T-helper 2 cell (primary cell): Measurements from ENCODE around the gene TMEM243.
"Not testable (repeated sequence)": the region's sequence is repeated elsewhere in the genome, so short reads cannot be mapped to it uniquely, and the experiment has no call there.

ENCODE experiments used
- DNase-seq, 5 experiments: peaks; one replicate each; pipeline versions ENCODE4 v3.0.0 to v3.0.0-alpha.2; 2012 to 2022
- total RNA-seq, 2 donors: gene quantifications; one replicate each; lab custom pipeline; 2026; lab: John Stamatoyannopoulos, UW

Gene TMEM243, protein sequence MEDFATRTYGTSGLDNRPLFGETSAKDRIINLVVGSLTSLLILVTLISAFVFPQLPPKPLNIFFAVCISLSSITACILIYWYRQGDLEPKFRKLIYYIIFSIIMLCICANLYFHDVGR
- 65.3 to 78.3 reads per million in 2 donors for total RNA-seq

DNA sequence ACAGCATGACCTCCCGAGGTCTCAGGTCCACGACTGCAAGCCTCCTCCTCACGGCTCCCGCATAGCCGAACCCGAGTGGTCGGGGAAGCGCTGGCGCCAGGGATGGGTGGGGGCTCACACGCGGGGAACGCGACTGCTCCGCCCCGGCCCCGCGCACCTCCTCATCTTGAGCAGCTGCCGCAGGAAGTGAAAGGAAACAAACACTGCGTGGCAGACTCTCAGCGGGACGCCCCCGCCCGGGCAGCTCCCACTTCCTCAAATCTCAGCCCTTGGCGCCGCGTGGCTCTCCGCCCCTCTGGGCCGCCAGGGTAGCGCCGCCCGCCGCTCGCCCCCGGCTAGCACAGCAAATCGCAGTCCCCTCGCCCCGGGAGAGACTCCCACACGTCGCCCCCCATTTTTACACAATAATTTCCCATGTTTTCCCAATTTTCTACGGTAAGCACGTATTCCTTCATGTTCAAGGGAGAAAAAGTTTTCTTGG, at the start of gene TMEM243:
Gene TMEM243 (minus strand): TSS at position 188 of the 481 bp plus-strand sequence. CDS start 229 bp downstream, outside the sequence.
- peak; percentile 69 to 92 (median 84) for DNase-seq

GRCh38 chr7:87267239-87267900, 47.8 kb upstream of the TMEM243 start:
- DNase-seq: no peak

DNA sequence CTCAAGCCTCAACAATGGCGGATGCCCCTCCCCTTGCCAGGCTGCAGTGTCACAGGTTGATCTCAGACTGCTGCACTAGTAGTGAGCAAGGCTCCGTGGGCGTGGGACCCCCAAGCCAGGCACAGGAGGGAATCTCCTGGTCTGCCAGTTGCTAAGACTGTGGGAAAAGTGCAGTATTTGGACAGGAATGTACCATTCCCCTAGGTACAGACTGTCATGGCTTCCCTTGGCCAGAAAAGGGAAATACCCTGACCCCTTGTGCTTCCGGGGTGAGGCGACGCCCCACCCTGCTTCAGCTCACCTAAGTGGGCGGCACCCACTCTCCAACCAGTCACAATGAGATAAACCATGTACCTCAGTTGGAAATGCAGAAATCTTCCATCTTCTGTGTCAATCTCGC, 44.0 kb upstream of the TMEM243 start:
- DNase-seq: no peak

DNA sequence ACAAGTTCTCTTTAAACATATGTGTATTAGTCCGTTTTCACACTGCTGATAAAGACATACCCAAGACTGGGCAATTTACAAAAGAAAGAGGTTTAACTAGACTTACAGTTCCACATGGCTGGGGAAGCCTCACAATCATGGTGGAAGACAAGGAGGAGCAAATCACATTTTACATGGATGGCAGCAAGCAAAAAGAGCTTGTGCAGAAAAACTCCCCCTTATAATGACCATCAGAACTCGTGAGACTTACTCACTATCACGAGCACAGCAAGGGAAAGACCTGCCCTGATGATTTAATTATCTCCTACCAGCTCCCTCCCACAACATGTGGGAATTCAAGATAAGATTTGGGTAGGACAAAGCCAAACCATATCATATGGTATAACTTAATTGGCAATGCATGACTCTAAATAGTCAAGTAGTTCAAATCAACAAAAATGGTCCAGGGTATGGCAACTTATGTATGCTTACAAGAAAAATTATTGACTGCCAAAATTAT, 34.1 kb upstream of the TMEM243 start:
- no peak for DNase-seq

- DNase-seq: not testable (repeated sequence)
These were observed 26.1 kb upstream of the TMEM243 start for GRCh38 chr7:87245671-87246070.

DNA sequence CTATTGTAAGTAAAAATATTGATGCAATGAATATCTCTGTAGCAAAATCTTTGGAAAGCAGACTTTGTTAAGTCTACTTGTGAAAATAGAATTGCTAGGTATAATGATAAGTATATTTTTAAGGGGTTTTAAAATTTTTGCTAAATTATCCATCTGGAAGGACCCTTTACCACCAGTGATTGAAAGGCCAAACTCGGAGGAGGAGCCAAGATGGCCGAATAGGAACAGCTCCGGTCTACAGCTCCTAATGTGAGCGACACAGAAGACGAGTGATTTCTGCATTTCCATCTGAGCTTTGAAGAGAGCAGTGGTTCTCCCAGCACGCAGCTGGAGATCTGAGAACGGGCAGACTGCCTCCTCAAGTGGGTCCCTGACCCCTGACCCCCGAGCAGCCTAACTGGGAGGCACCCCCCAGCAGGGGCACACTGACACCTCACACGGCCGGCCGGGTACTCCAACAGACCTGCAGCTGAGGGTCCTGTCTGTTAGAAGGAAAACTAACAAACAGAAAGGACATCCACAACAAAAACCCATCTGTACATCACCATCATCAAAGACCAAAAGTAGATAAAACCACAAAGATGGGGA, 19.0 kb upstream of the TMEM243 start:
- not testable (repeated sequence) for DNase-seq

DNA sequence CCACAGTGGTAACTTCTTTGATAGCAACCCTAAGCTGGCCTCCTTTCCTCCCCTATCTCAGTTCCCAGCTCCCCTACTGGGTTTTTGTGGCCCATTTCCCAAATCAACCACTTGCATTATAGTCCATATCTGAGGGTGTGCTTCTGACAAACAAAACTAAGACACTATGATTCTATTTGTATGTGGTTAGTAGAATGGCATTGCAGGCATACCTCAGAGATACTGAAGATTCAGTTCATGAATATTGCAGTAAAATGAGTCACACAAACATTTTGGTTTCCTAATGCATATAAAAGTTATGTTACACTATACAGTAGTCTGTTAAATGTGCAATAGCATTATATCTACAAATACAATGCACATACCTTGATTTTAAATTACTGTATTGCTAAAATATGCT, 15.4 kb upstream of the TMEM243 start:
- DNase-seq: no peak

DNA sequence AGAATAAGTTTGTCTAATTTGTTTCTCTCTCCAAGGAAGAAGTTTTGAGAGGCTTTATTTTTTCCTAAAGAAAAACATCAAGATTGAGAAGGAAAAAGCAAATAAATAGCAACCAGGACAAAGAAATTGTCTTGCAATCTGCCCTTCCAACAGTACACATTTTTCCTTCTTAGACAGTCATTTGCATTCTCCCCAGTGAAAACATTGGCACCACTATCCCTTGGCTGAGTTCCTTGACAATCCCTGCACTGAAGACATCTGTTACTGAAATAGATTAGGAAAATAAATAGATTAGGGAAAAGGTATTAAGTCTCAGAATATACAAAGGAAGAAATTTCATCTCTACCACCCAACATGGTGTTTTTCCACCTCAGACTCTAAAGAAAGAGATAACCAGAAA, 12.2 kb upstream of the TMEM243 start:
- DNase-seq: no peak

- no peak for DNase-seq
These were observed 11.7 kb upstream of the TMEM243 start for GRCh38 chr7:87231258-87231657.

DNA sequence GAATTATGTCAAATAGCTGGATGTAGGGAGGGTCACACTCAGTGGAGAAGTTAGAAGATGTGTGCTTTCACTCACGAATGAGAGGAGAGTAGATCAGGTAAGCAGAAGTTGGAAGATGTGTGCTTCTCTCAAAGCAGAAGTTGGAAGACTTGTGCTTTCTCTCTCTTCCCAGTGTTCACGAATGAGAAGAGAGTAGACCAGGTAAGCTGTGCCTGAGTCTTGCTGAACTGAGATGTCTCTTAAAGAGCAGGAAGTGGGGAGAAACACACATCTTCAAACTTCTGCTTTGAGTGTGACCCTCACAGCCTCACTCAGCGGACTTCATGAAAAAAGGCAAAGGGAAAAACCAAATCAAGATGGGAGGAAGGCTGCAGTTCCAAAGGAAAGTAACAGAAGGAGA, 7.0 kb upstream of the TMEM243 start:
- DNase-seq: no peak

DNA sequence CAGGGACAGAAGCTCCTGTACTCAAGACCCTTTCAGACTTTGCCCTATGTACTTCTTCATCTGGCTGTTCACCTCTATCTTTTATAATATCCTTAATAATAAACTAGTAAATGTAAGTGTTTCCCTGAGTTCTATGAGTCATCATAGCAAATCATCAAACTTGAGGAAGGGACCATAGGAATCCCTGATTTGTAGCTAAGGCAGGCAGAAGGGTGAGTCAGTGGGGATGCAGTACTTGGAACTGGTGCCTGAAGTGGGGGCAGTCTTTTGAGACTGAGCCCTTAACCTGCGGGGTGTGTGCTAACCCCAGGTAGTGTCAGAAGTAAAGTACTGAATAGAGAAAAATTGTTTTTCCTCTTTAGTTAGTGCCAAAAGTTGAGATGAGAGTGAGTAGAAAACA, 6.2 kb upstream of the TMEM243 start:
- DNase-seq: no peak

DNA sequence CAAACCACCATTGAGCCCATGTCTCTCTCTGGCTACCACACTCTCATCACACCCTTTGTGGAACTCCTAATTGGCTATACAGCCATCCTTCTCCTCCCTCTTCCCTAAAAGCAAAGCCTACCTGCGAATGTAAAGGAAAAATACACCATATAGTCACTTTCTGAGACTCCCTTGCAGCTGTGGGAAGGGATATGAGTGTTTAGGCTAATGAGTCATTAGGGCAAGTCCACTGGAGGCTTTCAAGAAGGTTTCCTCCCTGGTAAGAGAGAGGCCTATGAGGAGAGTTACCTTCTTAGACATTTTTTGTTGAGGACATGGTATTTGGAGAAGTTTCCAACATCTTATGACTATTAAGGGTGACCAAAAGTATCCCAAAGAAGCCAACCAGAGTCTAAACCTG, 4.1 kb upstream of the TMEM243 start:
- DNase-seq: no peak

DNA sequence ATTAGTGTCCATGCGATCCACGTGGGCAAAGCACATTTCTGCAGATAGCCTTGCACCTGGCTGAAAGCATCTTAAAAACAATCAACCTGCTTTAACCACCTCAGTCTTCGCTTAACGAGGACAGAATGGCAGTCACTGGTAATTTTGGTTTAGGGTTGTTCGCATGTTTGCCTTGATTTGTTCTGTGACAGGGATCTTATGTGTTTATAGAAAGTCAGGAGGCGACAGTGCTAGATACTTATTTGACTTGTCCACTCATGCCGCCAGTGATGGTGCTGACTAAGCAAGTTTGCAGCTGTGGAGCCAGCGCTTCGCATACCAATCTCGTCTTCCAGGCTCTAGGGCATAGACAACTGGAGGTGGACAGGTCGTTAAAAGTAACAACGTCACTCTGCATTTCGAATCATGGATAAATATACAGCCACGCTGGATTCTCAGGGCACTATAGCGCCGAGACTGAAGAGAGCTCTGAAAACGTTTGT, 1.2 kb upstream of the TMEM243 start:
- DNase-seq: no peak

GRCh38 chr7:87220026-87220733, 648 bp upstream of the TMEM243 start:
- DNase-seq: peak; percentile 71 to 90 (median 76)

GRCh38 chr7:87218796-87219544, 562 bp downstream of the TMEM243 start:
- peak in 4 of 5 experiments; percentile 18 to 41 (median 38) for DNase-seq

DNA sequence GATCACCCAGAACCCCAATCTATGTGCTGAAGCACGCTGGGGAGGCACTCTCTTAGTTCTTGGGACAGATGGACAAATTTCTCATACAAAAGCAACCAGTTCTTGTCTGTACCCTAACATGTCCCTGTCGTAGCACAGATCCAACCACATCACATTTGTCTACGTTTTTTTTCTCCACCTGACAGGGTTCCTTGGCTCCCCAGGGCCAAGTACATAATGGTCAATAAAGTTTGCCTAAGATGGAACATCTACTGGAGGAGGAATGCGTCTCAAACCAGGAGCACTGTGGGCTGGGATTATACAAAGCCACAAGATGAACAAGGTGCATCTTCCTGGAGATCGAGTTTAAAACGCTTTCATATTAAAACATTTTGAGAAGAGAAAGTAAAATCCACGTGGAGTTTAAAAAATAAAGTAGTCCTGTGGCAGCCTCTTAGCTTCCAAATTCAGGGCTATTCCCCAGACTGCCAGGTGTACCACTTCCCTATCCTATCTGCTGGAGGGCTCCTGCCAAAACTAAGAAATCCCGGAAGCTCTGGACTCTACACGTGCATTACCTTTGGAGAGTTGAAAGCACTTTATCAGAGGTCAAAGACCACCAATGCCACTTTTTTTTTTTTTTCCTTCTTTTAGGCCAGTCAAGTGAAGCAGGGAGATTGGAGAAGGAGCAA, 1.4 kb downstream of the TMEM243 start:
- no peak for DNase-seq

- peak in 2 of 5 experiments; percentile 46 to 82 for DNase-seq
These were observed 2.6 kb downstream of the TMEM243 start for GRCh38 chr7:87216701-87217508.

DNA sequence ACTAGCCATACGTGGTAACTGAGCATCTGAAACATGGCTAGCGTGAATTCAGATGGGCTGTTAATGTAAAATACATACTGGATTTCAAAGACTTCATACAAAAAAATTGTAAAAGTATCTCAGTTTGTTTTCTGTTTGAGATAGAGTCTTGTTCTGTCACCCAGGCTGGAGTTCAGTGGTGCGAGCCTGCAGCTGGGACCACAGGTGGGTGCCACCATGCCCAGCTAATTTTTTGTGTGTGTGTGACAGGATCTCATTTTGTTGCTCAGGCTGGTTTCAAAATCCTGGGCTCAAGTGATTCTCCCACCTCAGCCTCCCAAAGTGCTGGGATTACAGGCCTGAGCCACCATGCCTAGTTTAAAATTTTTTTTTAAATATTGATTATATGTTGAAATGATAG, 4.5 kb downstream of the TMEM243 start:
- no peak for DNase-seq

DNA sequence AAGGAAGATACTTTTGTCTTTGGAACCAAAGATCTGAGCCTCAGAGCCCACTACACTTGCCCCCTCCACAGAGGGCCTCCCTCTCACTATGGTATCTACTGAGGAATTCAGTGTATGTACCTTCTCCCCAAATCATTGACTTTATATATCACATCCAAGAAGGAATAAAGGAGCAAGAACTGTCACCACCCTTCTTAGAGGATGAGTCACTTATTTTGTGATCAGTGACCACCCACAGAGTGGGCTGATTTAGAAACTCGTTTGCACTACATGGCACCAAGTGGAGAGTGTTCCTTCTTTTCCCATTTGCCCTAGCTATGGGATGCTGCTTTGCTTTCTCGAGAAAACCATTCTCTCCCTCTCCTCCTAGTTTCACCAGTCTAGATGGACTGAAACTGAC, 5.7 kb downstream of the TMEM243 start:
- DNase-seq: no peak

DNA sequence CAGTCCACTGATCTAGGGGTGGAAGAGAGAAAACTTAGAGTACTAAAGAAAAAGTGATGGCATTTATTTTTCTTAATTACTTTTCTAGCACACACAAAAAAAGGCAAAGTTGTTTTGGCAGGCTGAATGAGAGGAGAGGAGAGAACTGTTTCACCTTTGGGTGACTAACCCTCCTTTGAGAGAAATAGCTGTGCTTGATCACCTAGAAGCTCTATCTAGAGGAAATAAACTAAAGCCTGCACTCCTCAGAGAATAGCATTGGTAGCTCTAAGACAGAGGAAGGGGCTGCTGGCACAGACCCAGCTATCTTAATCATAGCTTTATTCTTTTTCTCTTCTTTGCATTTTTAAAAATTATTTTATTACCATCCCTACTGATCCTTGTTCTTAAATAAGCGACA, 6.3 kb downstream of the TMEM243 start:
- peak in 1 of 5 experiments; percentile 20 for DNase-seq

DNA sequence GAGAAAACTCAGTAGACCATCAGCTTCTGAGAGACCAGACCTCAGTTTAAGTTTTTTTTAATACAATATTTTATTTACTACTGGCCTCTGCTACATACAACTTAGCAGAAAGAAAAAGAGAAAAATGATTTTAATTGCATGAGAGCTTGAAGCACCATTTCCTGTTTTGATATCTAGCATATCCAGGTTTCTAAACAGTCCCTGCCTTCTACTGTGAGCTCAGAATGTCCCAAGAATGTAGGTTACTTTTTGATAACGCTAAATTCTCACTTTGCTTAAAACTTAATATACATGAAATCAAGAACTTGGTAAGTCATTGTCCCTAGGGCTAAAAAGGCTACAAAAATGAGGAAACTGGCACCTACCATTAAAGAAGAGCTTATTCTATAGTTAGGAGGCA, 7.0 kb downstream of the TMEM243 start:
- DNase-seq: peak in 1 of 5 experiments; percentile 61
